ENCODE data around the gene NMD3. TPM values are rescaled to one million over a fixed set of nuclear protein-coding genes. Genes with fewer than 3 reads are reported as not detected.

Gene NMD3
- total and polyA plus RNA-seq, 8 donors, result 21.3 to 151 (median 44.1) TPM

DNA sequence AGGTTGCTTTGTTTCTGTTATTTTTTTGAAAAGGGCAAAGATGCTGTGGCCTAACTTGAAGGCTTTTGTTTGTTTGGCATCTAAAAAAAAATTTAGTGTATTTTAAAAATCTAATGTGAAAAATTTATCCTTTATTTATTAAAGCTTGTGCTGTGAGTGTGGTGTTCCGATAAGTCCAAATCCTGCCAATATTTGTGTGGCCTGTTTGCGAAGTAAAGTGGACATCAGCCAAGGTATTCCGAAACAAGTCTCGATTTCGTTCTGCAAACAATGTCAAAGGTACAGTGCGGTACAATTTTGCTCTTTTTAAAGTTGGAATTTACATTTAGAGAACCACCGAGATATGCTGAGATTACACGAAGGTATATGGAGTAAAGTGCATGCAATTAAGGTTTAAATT, 3.7 kb downstream of the NMD3 start:
- WGBS, 5 donors, result 31 to 54% (median 41%) methylated on average over 8 of the region's 8 CpGs
- DNase-seq, result peak; percentile 44 to 47
- Histone ChIP-seq H3K4me3 (peak overlapping the region in 3 of 4 donors; percentile 1 to 91 (median 76)), H3K27ac (peak overlapping the region; percentile 38 to 97 (median 57)), H3K4me1 (peaks cover 32 to 73% (median 56%) of the 10 kb centered on the region in 4 donors), H3K9me3 (no peaks in the 10 kb centered on the region), H3K36me3 (peaks cover 9 to 43% (median 34%) of the 10 kb centered on the region in 4 donors), H3K27me3 (no peaks in the 10 kb centered on the region)
- intact Hi-C loops (cut with DNase I; ENCODE audit: low total_unique reads), result no loop called here
- no peak for TF ChIP-seq EP300 (IDR thresholded peaks at IDR 0.05)
- TF ChIP-seq, protein P1, sequence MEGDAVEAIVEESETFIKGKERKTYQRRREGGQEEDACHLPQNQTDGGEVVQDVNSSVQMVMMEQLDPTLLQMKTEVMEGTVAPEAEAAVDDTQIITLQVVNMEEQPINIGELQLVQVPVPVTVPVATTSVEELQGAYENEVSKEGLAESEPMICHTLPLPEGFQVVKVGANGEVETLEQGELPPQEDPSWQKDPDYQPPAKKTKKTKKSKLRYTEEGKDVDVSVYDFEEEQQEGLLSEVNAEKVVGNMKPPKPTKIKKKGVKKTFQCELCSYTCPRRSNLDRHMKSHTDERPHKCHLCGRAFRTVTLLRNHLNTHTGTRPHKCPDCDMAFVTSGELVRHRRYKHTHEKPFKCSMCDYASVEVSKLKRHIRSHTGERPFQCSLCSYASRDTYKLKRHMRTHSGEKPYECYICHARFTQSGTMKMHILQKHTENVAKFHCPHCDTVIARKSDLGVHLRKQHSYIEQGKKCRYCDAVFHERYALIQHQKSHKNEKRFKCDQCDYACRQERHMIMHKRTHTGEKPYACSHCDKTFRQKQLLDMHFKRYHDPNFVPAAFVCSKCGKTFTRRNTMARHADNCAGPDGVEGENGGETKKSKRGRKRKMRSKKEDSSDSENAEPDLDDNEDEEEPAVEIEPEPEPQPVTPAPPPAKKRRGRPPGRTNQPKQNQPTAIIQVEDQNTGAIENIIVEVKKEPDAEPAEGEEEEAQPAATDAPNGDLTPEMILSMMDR (IDR thresholded peaks at IDR 0.05), result no peak
- peak in 2 of 3 donors; percentile 46 to 74 for TF ChIP-seq POLR2AphosphoS5 (IDR thresholded peaks at IDR 0.05)

DNA sequence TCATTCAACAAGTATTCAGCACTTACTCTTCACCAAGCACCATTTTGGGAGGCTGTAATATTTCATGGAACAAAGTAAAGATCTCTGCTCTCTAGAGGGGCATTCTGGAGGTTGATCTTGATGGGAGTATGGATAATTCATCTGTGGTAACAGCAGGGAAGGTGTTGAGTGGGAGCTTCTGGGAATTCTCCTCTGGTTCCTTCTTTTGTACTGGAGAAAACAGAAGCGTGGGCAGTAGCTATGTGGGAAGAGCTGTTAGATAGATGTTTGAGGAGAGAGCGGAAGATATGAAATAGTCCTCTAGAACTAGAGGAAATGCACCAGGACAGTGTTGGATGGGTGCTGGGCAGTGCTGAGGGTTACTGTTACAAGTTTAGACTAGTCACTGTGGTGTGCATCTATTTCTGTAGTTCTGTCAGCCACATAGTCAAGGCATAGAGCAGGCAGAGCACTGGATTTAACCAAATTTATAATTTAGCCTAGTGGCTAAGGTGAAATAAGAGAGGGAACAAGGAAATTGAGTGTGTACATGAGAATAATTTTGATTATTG, 9.6 kb downstream of the NMD3 start:
- Histone ChIP-seq H3K4me3 (no peak overlapping the region), H3K9me3 (no peaks in the 10 kb centered on the region), H3K36me3 (peaks cover 17 to 92% (median 85%) of the 10 kb centered on the region in 4 donors), H3K27me3 (no peaks in the 10 kb centered on the region), H3K4me1 (peaks cover 8 to 61% (median 41%) of the 10 kb centered on the region in 4 donors), H3K27ac (no peak overlapping the region)
- WGBS, 5 donors, result 91 to 99% (median 95%) methylated on average over 2 of the region's 2 CpGs
- no peak for DNase-seq
- intact Hi-C loops (cut with DNase I; ENCODE audit: low total_unique reads), result no loop called here
- TF ChIP-seq, protein P1 (IDR thresholded peaks at IDR 0.05), result no peak
- TF ChIP-seq POLR2AphosphoS5 (IDR thresholded peaks at IDR 0.05), result no peak
- no peak for TF ChIP-seq POLR2A (IDR thresholded peaks at IDR 0.05)

DNA sequence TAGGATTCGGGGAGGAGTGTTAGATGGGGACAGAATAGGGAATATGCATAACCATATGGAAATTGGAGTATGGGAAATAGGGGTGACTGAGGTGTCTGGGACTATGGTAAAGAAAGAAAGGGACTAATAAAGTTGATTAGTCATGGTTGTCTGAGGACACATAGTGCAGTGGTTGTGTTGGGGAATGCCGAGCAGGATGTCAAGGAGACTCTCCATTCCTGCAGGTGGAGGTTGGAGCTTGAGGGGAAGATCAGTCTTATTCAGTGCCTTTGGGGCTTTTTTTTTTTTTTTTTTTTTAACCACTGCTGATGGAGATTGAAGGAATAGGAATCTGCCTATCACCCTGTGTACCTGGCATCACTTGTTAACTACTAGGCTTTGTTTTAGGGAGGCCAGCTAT, 10.8 kb downstream of the NMD3 start:
- Histone ChIP-seq H3K9me3 (no peaks in the 10 kb centered on the region), H3K4me1 (peaks cover 0 to 51% (median 33%) of the 10 kb centered on the region in 4 donors), H3K4me3 (no peak overlapping the region), H3K36me3 (peaks cover 22 to 95% (median 89%) of the 10 kb centered on the region in 4 donors), H3K27me3 (no peaks in the 10 kb centered on the region), H3K27ac (no peak overlapping the region)
- intact Hi-C loops (cut with DNase I; ENCODE audit: low total_unique reads), result no loop called here
- 80 to 95% (median 86%) methylated on average over 2 of the region's 2 CpGs for WGBS, 5 donors
- TF ChIP-seq POLR2AphosphoS5 (IDR thresholded peaks at IDR 0.05) (no peak), POLR2A (IDR thresholded peaks at IDR 0.05) (no peak), EP300 (IDR thresholded peaks at IDR 0.05) (no peak)
- TF ChIP-seq, protein P1 (IDR thresholded peaks at IDR 0.05), result no peak
- DNase-seq, result no peak

DNA sequence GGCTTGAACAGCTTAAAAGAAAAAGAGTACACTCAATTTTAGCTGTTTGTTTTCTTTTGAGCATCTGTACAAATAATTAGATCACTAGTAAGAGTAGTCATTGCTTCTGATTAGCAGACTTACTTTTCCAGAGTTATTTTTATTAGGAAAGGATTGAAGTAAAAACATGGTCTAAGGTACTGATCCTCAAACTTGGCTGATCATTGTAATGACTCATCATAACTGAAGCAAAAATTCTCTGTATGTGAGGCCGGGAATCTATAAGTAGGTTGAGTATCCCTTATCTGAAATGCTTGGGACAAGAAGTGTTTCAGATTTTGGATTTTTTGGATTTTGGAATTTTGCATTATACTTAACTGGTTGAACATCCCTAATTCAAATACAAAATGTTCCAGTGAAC, 12.4 kb downstream of the NMD3 start:
- no peaks in the 10 kb centered on the region for H3K27me3 ChIP-seq
- peaks cover 23 to 93% (median 86%) of the 10 kb centered on the region in 4 donors for H3K36me3 ChIP-seq
- TF ChIP-seq POLR2AphosphoS5 (IDR thresholded peaks at IDR 0.05) (no peak), EP300 (IDR thresholded peaks at IDR 0.05) (no peak), POLR2A (IDR thresholded peaks at IDR 0.05) (no peak)
- TF ChIP-seq, protein P1 (IDR thresholded peaks at IDR 0.05), result no peak
- peaks cover 0 to 40% (median 22%) of the 10 kb centered on the region in 4 donors for H3K4me1 ChIP-seq
- H3K9me3 ChIP-seq, result no peaks in the 10 kb centered on the region
- no peak overlapping the region for H3K27ac ChIP-seq
- intact Hi-C loops (cut with DNase I; ENCODE audit: low total_unique reads), result no loop called here
- no peak for DNase-seq
- H3K4me3 ChIP-seq, result no peak overlapping the region
- 77 to 93% (median 88%) methylated on average over 1 of the region's 1 CpG for WGBS, 5 donors

Data from stomach (tissue), 9 donors.